WERI-Rb-1 (cell line): ENCODE measurements around the gene APOL3.

ENCODE experiments used
- DNase-seq: peaks from one replicate; pipeline ENCODE4 v3.0.0-alpha.2; 2020
- H3K27ac ChIP-seq: fragments of 250-450 bp; sonication (Bioruptor Pico); 2 replicates; pipeline ENCODE4 v1.5.1; 2020; ENCODE audit warnings: mild to moderate bottlenecking, moderate library complexity
- H3K27me3 ChIP-seq: fragments of 250-450 bp; sonication (Bioruptor Pico); 2 replicates; pipeline ENCODE4 v1.5.1; 2021; ENCODE audit warnings: mild to moderate bottlenecking, low read depth, moderate library complexity; ENCODE audit not compliant: insufficient read depth, severe bottlenecking
- H3K36me3 ChIP-seq: fragments of 250-450 bp; sonication (Bioruptor Pico); 2 replicates; pipeline ENCODE4 v1.5.1; 2020; ENCODE audit warnings: mild to moderate bottlenecking, moderate library complexity
- H3K4me3 ChIP-seq: 2 replicates; pipeline ENCODE4 v1.5.1; 2011; ENCODE audit warnings: low read depth, mild to moderate bottlenecking, control low read depth, low read length
- H3K9me3 ChIP-seq: fragments of 250-450 bp; sonication (Bioruptor Pico); 2 replicates; pipeline ENCODE4 v1.5.1; 2021; ENCODE audit warnings: mild to moderate bottlenecking, moderate library complexity; ENCODE audit not compliant: severe bottlenecking
- TF ChIP-seq, protein P1 (sequence below): IDR thresholded peaks from 2 replicates; pipeline ENCODE4 v1.5.1; 2011; ENCODE audit warnings: low read depth, mild to moderate bottlenecking, control low read depth, inconsistent platforms, low read length

Gene APOL3

DNA sequence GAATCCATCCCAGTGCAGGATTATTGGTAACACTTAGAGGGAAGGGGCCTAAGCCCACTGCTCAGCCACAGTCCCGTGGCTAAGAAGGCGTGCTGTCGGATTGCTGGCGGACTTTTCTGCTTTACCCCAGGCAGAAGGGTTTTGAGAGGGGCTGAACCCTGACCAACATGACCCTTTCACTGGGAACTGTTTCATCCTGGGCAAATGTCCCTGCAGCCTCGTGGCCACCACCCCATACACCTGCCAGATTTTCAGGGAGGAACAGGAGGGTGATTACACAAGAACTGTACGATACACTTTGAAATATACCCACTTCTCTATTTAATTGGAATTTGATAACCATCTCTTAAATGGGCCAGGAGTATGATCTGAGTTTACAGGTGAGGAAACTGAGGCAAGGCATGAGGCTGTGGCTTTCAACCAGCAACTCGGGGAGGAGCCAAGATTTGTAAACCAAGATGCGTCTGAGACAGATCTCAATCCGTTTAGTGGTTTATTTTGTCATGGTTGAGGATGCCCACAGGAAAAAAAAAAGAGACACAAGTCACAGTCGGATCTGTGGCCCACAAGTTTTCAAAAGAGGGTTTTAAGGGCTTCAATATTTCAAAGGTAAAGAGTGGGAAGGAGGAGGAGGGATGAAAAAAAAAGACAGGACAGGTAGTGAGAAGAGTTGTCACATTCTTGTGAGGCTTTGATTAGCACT is 6.1 kb upstream of the APOL3 start:
- peak; percentile 32 for DNase-seq
- TF ChIP-seq, protein P1, sequence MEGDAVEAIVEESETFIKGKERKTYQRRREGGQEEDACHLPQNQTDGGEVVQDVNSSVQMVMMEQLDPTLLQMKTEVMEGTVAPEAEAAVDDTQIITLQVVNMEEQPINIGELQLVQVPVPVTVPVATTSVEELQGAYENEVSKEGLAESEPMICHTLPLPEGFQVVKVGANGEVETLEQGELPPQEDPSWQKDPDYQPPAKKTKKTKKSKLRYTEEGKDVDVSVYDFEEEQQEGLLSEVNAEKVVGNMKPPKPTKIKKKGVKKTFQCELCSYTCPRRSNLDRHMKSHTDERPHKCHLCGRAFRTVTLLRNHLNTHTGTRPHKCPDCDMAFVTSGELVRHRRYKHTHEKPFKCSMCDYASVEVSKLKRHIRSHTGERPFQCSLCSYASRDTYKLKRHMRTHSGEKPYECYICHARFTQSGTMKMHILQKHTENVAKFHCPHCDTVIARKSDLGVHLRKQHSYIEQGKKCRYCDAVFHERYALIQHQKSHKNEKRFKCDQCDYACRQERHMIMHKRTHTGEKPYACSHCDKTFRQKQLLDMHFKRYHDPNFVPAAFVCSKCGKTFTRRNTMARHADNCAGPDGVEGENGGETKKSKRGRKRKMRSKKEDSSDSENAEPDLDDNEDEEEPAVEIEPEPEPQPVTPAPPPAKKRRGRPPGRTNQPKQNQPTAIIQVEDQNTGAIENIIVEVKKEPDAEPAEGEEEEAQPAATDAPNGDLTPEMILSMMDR, result no peak
- H3K27ac ChIP-seq, result no peak overlapping the region
- no peaks in the 10 kb centered on the region for H3K27me3 ChIP-seq
- no peaks in the 10 kb centered on the region for H3K9me3 ChIP-seq
- no peak overlapping the region for H3K4me3 ChIP-seq
- no peaks in the 10 kb centered on the region for H3K36me3 ChIP-seq

DNA sequence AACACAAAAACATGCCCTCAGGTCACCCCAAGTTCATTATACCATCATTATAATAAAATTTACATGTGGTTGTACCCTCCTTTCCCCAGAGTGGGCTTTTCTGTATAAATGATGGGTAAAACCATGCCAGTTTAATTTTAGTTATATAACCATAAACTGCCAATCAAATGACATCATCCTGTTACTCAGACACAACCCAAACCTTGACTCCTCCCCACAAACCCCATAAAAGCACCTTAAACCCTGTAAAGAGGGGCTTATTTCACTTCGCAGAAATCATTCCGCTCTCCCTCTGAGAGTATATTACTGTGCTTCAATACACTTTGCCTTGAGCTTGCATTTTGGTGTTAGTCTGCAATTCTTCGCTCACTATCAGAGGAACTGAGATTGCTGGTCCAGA is 5.5 kb upstream of the APOL3 start:
- Histone ChIP-seq H3K4me3 (no peak overlapping the region), H3K36me3 (no peaks in the 10 kb centered on the region), H3K9me3 (no peaks in the 10 kb centered on the region), H3K27ac (no peak overlapping the region), H3K27me3 (no peaks in the 10 kb centered on the region)
- TF ChIP-seq, protein P1, result no peak
- DNase-seq, result no peak

DNA sequence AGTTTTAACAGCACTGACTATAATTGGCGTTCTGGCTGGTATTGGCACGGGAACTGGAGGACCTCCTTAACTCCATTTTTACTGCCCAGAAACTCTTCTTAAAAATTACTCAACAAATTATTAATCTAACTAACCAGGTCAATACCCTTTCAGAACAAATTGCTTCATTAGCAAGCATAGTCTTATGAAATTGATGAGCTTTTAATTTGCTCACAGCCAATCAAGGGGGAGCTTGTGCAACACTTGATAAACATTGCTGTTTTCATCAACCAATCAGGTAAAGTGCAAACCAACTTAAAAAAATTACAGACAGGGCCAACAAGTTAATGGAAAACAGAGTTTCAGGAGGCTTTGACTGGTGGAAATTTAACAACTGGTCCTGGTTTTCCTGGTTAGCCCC is 4.6 kb upstream of the APOL3 start:
- TF ChIP-seq, protein P1, result no peak
- H3K27ac ChIP-seq, result no peak overlapping the region

DNA sequence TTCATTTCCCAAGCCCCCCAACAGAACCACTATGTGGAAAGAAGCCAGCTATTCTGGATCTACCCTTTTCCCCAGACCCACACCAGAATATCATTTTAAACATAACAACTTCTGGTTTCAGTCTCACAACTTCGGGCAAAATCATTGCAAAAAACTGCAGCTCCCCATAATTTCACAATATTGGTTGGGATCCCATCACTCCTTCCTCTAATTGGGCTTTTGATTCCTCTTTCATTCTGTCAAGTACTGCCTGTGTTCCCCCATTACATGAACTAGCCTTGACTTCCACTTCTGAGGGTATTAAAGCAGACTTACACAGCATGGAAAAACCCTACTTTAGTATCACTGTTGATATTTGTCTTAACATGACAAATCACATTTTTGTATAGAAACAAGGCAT is 4.1 kb upstream of the APOL3 start:
- no peaks in the 10 kb centered on the region for H3K36me3 ChIP-seq
- TF ChIP-seq, protein P1, result no peak
- H3K27me3 ChIP-seq, result peaks cover 6% of the 10 kb centered on the region
- no peak overlapping the region for H3K27ac ChIP-seq
- no peaks in the 10 kb centered on the region for H3K9me3 ChIP-seq
- DNase-seq, result no peak
- H3K4me3 ChIP-seq, result no peak overlapping the region

More for the DNA sequence above, 4.6 kb upstream of the APOL3 start:
- DNase-seq, result no peak
- Histone ChIP-seq H3K36me3 (no peaks in the 10 kb centered on the region), H3K27me3 (peaks cover 6% of the 10 kb centered on the region), H3K9me3 (no peaks in the 10 kb centered on the region), H3K4me3 (no peak overlapping the region)

DNA sequence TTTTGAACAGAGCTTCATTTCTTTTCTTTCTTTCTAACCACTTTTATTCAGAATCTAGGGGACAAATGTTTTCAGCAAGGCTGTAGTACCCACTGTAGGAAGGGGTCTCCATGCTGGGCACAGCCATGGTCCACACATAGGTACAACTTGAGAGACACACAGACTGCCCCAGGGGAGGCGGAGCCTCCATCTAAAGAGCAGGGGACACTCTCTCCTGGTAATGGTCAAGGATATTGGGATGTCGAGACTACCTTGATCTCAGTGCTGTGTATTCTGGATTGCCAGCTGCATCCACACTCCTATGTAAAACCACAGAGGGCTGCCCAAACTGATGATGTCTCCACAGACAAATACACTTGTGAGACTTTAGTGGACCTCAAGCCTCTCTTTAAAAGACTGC is 2.9 kb upstream of the APOL3 start:
- TF ChIP-seq, protein P1, result no peak
- Histone ChIP-seq H3K9me3 (no peaks in the 10 kb centered on the region), H3K27me3 (peaks cover 6% of the 10 kb centered on the region), H3K36me3 (no peaks in the 10 kb centered on the region), H3K27ac (no peak overlapping the region), H3K4me3 (no peak overlapping the region)
- DNase-seq, result no peak
